Superior temporal gyrus (tissue), 1 donor: ENCODE results near the gene PNPLA1.
"Not testable (repeated sequence)": the region's sequence is repeated elsewhere in the genome, so short reads cannot be mapped to it uniquely, and the experiment has no call there.

ENCODE experiments used
- DNase-seq: peaks from one replicate; pipeline ENCODE4 v3.0.0-alpha.2; 2016; ENCODE audit errors: extremely low spot score

Gene PNPLA1

GRCh38 chr6:36334832-36335459 is 65.1 kb downstream of the PNPLA1 start:
- DNase-seq: no peak

GRCh38 chr6:36335465-36336207 is 65.8 kb downstream of the PNPLA1 start:
- DNase-seq: no peak

GRCh38 chr6:36336208-36336710 is 66.4 kb downstream of the PNPLA1 start:
- no peak for DNase-seq

GRCh38 chr6:36336779-36337241 is 67.0 kb downstream of the PNPLA1 start, which contains the start of gene BNIP5:
BNIP5 (minus strand) TSS chr6:36336888; CDS start chr6:36330690, 6,198 bp downstream.
- DNase-seq: no peak

DNA sequence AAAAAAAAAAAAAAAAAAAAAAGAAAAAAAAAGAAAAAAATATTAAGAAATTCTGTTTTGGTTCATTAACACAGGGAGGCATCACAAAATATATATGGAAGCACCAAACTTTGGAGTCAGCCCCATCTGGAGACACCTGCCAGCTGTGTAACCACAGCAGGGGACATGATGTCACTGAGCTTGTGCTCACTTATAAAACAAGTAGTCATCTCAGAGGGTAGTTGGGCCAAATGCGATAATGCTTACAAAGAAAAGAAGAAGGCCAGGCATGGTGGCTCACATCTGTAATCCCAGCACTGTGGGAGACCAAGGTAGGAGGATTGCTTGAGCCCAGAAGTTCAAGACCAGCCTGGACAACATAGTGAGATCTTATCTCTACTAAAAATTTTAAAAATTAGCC is 68.0 kb downstream of the PNPLA1 start:
- no peak for DNase-seq

DNA sequence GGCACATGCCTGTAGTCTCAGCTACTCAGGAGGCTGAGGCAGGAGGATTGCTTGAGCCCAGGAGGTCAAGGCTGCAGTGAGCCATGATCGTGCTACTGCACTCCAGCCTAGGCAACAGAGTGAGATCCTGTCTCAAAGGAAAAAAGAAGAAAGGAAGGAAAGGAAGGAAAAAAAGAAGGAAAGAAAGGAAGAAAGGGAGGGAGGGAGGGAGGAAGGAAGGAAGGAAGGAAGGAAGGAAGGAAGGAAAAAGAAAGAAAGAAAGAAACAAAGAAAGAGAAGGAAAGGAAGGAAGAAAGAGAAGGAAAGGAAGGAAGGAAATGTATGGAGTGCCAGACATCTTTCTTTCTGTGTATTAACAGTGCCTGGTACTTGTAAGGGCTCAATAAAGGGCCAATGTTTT is 68.4 kb downstream of the PNPLA1 start:
- not testable (repeated sequence) for DNase-seq

DNA sequence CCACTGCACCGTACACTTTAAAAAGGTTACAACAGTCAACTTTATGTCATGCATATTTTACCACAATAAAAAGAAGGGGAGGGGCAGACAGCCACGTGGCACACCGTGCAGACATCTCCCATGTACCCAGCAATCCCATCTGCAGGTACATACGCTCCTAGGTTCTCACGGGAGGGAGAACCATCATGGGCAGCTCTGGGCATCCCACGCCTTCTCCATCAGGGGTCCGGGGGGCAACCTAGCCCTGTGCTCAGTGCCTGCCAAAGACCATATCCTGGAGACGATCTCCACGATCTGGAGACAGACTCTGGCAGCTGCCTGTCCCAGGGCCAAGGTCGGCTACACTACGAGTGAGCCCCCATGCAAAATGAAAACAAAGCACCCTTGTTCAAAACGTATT is 69.3 kb downstream of the PNPLA1 start:
- no peak for DNase-seq

- no peak for DNase-seq
Measured at GRCh38 chr6:36340306-36340617, 70.4 kb downstream of the PNPLA1 start.

GRCh38 chr6:36340618-36341454 is 71.0 kb downstream of the PNPLA1 start:
- peak; percentile 83 for DNase-seq

DNA sequence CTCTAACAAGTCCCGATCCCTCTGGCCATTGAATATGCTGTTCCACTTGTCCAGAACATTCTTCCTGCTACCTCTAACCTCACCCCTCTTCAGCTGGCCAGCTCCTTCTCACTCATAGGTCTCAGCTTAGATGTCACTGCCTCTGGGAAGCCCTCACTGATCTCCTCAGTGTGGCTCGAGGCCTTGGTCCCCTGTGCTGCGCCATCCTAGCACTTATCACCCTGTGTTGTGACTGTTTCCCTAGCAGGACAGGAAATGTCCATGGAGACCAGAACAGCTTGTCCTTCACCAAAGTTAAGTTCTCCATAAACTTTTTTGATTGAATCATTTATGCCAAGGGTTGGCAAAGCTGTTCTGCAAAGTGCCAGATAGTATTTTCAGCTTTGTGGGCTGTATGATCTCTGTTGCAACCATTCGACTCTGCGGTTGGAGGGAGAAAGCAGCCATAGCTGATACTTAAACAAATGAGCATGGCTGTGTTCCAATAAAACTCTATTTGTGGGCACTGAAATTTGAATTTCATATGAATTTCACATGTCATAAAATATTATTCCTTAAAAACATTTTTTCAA is 73.3 kb downstream of the PNPLA1 start:
- no peak for DNase-seq

DNA sequence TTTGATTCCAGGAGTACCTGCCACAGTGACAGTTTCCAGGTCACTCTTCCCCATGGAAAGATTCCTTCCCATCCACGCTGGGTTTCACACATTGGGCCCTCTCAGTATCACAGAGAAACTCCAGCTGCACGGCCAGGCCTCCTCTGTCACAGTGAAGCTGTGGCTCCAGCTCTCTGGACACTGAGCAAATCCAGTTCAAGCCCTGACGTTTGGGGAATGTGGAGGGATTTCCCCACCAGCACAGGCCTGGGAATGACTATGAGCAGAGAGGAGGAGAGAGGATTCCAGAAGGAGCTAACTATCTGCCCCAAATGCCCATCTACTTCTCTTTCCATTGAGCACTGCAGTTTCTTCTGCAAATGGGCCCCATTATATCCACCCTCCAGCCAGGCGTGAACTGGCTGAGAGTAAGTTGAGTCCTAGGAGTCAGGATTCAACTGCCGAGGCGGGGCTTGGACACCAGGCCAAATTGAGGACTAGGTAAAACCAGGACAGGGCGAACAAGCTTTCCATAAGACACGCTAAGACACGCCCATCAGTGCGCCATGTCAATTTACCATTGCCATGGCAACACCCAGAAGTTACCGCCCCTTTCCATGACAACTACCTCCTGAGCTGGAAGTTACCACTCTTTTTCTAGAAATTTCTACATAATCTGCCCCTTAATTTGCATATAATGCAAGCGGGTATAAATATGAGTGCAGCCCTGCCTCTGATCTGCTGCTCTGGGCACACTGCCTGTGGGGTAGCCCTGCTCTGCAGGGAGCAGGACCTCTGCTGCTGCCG is 76.0 kb downstream of the PNPLA1 start:
- DNase-seq: no peak

DNA sequence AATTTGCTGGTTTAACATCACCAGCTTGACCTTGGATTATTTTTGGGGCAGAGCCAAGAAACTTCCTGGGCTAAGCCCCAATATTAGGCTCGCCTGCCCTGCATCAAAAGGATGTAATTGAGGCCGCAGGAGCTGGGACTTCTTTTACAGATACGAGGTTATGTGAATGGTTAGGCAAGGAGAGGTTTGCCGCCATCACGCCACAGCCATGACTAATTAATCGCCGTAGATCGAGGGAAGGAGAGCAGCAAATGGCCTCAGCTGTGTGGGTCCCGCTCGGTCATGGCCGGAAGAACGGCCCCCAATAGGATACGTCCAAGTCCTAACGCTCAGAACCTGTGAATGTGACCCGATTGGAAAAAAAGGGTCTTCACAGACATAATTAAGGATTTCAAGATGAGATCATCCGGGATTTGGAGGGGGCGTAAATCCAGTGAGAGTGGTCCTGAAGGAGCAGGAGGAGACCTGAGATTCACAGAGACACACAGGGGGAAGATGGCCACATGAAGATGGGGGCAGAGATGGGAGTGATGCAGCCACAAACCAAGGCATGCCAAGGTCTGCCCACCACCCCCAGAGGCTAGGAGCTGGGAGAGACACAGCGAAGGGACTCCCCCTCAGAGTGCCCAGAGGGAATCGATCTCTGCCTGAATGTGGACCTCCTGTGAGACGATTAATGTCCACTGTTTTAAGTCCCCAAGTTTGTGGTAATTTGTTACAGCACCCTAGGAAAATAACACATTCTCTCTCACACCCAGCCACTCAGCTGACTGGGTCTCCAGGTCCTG is 76.8 kb downstream of the PNPLA1 start:
- no peak for DNase-seq

GRCh38 chr6:36347621-36348020 is 77.8 kb downstream of the PNPLA1 start:
- DNase-seq: no peak

DNA sequence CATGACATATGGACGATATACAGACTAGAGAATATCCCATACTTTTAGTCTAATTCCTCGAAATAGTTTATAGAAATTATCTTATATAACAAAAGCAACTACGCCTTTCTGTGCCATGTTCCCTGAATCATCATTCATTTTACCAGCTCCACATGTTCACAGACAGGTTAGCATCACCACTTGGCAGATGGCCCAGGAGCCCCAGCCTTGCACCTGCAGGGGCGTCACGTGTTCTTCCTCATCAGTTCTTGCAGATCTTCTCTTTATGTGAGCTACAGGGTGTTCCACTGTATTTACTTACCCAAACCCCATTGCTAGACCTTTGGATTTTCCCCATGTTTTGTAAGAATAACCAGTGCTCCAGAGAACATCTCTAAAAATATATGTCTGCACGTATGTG is 79.4 kb downstream of the PNPLA1 start:
- no peak for DNase-seq

DNA sequence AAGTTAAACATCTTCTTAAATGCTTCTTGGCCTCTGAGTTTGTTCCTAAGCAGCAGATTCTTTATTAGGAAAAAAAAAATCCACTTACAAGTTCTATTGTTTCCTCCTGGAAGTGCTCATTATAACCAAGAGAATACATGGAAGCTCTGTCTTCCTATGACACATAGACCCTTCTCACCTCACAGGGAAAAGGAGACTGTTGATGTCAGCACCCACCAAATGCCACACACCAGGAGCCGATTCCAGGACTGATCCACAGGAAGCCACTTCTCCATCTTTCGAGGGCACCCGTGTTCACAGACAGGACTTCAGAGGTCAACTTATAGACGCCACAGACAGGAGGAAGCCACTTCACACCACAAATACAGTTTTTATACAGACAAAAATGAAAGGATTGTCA is 80.2 kb downstream of the PNPLA1 start:
- no peak for DNase-seq

- DNase-seq: no peak
Measured at GRCh38 chr6:36350681-36351571, 81.1 kb downstream of the PNPLA1 start.

DNA sequence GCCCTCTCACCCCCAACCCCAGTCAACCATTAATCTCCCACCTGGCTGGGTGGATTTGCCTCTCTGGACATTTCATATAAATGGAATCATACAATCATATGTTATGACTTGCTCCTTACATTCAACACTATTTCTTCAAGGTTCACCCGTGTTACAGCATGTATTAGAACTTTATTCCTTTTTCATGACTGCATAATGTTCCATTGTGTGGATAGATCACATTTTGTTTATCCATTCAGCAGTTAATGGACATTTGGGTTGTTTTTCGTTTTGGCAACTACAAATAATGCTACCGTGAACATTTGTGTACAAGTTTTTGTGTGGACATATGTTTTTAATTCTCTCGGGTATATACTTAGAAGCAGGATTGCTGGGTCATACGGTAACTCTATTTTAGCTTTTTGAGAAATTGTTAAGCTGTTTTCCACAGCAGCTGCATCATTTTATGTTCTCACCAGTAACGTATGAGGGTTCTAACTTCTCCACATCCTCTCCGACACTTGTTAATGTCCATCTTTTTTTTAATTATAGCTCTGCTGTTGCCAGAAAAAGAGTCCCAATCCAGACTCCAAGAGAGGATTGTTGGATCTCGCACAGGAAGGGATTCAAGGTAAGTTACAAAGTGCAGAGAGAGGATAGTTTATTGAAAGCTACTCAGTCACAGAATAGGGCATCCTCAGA is 82.8 kb downstream of the PNPLA1 start:
- DNase-seq: no peak

DNA sequence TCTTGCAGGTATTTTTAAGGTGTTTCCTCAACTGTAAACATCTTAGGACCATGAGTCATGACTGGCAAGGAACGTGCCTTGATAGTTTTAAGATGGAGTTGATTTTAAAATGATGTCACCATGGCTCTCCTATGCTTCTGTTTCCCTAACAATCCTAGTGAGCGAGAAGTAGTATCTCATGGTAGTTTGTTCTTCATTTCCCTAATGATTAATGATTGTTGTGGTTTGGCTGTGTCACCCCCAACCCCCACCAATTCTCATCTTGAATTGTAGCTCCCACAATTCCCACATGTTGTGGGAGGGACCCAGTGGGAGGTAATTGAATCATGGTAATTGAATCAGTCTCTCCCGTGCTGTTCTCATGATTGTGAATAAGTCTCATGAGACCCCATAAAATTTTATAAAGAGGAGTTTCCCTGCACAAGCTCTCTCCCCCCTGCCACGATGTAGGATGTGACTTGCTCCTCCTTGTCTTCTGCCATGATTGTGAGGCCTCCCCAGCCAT is 83.6 kb downstream of the PNPLA1 start:
- DNase-seq: no peak

GRCh38 chr6:36355819-36356218 is 86.0 kb downstream of the PNPLA1 start:
- DNase-seq: no peak
